ENCODE data around the gene OMA1. TPM values are rescaled to one million over a fixed set of nuclear protein-coding genes. Genes with fewer than 3 reads are reported as not detected.

OMA1 gene
- total RNA-seq, 2 experiments from 2014 or later, result 15.4 to 16.6 TPM

GRCh38 chr1:58447042-58447441 is 99.5 kb downstream of the OMA1 start:
- no peak for DNase-seq
- Mint-ChIP-seq H3K4me3 (no peak overlapping the region), H3K36me3 (ENCODE audit: low read depth) (peaks cover 2% of the 10 kb centered on the region), H3K4me1 (ENCODE audit: low read depth) (no peaks in the 10 kb centered on the region), H3K27ac (no peak overlapping the region), H3K9me3 (no peaks in the 10 kb centered on the region), H3K27me3 (ENCODE audit: low read depth) (no peaks in the 10 kb centered on the region)
- intact Hi-C loops (cut with micrococcal nuclease), result no loop called here
- CTCF ChIA-PET, result no interaction called here

- H3K27ac Mint-ChIP-seq, result no peak overlapping the region
- CTCF ChIA-PET, result no interaction called here
- DNase-seq, result no peak
- H3K4me3 Mint-ChIP-seq, result no peak overlapping the region
- H3K36me3 Mint-ChIP-seq (ENCODE audit: low read depth), result peaks cover 2% of the 10 kb centered on the region
- H3K27me3 Mint-ChIP-seq (ENCODE audit: low read depth), result no peaks in the 10 kb centered on the region
- H3K4me1 Mint-ChIP-seq (ENCODE audit: low read depth), result no peaks in the 10 kb centered on the region
- intact Hi-C loops (cut with micrococcal nuclease), result no loop called here
- H3K9me3 Mint-ChIP-seq, result no peaks in the 10 kb centered on the region
Observed at GRCh38 chr1:58446368-58446767, 100.2 kb downstream of the OMA1 start.

- no peaks in the 10 kb centered on the region for H3K27me3 Mint-ChIP-seq (ENCODE audit: low read depth)
- CTCF ChIA-PET, result no interaction called here
- H3K4me3 Mint-ChIP-seq, result no peak overlapping the region
- no peak for DNase-seq
- H3K27ac Mint-ChIP-seq, result no peak overlapping the region
- H3K36me3 Mint-ChIP-seq (ENCODE audit: low read depth), result no peaks in the 10 kb centered on the region
- H3K9me3 Mint-ChIP-seq, result no peaks in the 10 kb centered on the region
- H3K4me1 Mint-ChIP-seq (ENCODE audit: low read depth), result no peaks in the 10 kb centered on the region
- intact Hi-C loops (cut with micrococcal nuclease), result no loop called here
Observed at GRCh38 chr1:58443986-58444868, 102.3 kb downstream of the OMA1 start.

GRCh38 chr1:58442114-58442513 is 104.4 kb downstream of the OMA1 start:
- H3K36me3 Mint-ChIP-seq (ENCODE audit: low read depth), result peaks cover 2% of the 10 kb centered on the region
- CTCF ChIA-PET, result no interaction called here
- H3K4me3 Mint-ChIP-seq, result no peak overlapping the region
- intact Hi-C loops (cut with micrococcal nuclease), result no loop called here
- no peak for DNase-seq
- no peak overlapping the region for H3K27ac Mint-ChIP-seq
- no peaks in the 10 kb centered on the region for H3K4me1 Mint-ChIP-seq (ENCODE audit: low read depth)
- no peaks in the 10 kb centered on the region for H3K27me3 Mint-ChIP-seq (ENCODE audit: low read depth)
- H3K9me3 Mint-ChIP-seq, result no peaks in the 10 kb centered on the region

- Mint-ChIP-seq H3K27ac (no peak overlapping the region), H3K4me1 (ENCODE audit: low read depth) (no peaks in the 10 kb centered on the region), H3K4me3 (no peak overlapping the region), H3K27me3 (ENCODE audit: low read depth) (no peaks in the 10 kb centered on the region), H3K9me3 (no peaks in the 10 kb centered on the region), H3K36me3 (ENCODE audit: low read depth) (peaks cover 2% of the 10 kb centered on the region)
- no peak for DNase-seq
- intact Hi-C loops (cut with micrococcal nuclease), result no loop called here
- CTCF ChIA-PET, result no interaction called here
Observed at GRCh38 chr1:58441699-58442098, 104.8 kb downstream of the OMA1 start.

- DNase-seq, result no peak
- CTCF ChIA-PET, result no interaction called here
- no peaks in the 10 kb centered on the region for H3K9me3 Mint-ChIP-seq
- no peaks in the 10 kb centered on the region for H3K4me1 Mint-ChIP-seq (ENCODE audit: low read depth)
- intact Hi-C loops (cut with micrococcal nuclease), result no loop called here
- H3K27ac Mint-ChIP-seq, result no peak overlapping the region
- no peaks in the 10 kb centered on the region for H3K27me3 Mint-ChIP-seq (ENCODE audit: low read depth)
- H3K36me3 Mint-ChIP-seq (ENCODE audit: low read depth), result peaks cover 2% of the 10 kb centered on the region
- H3K4me3 Mint-ChIP-seq, result no peak overlapping the region
Observed at GRCh38 chr1:58440696-58441095, 105.8 kb downstream of the OMA1 start.

- CTCF ChIA-PET, result no interaction called here
Observed at GRCh38 chr1:58439946-58440345, 106.6 kb downstream of the OMA1 start.

GRCh38 chr1:58438468-58438867 is 108.1 kb downstream of the OMA1 start:
- CTCF ChIA-PET, result no interaction called here
- peaks cover 2% of the 10 kb centered on the region for H3K36me3 Mint-ChIP-seq (ENCODE audit: low read depth)
- no peak overlapping the region for H3K27ac Mint-ChIP-seq
- H3K4me1 Mint-ChIP-seq (ENCODE audit: low read depth), result no peaks in the 10 kb centered on the region
- H3K9me3 Mint-ChIP-seq, result no peaks in the 10 kb centered on the region
- no peaks in the 10 kb centered on the region for H3K27me3 Mint-ChIP-seq (ENCODE audit: low read depth)
- intact Hi-C loops (cut with micrococcal nuclease), result no loop called here
- no peak for DNase-seq
- no peak overlapping the region for H3K4me3 Mint-ChIP-seq

More at GRCh38 chr1:58439946-58440345, 106.6 kb downstream of the OMA1 start:
- Mint-ChIP-seq H3K27ac (no peak overlapping the region), H3K4me1 (ENCODE audit: low read depth) (no peaks in the 10 kb centered on the region), H3K27me3 (ENCODE audit: low read depth) (no peaks in the 10 kb centered on the region), H3K4me3 (no peak overlapping the region), H3K9me3 (no peaks in the 10 kb centered on the region), H3K36me3 (ENCODE audit: low read depth) (peaks cover 2% of the 10 kb centered on the region)
- no peak for DNase-seq
- intact Hi-C loops (cut with micrococcal nuclease), result no loop called here

- intact Hi-C loops (cut with micrococcal nuclease), result no loop called here
- Mint-ChIP-seq H3K4me1 (ENCODE audit: low read depth) (no peaks in the 10 kb centered on the region), H3K4me3 (no peak overlapping the region), H3K27ac (no peak overlapping the region), H3K9me3 (no peaks in the 10 kb centered on the region), H3K36me3 (ENCODE audit: low read depth) (peaks cover 2% of the 10 kb centered on the region), H3K27me3 (ENCODE audit: low read depth) (no peaks in the 10 kb centered on the region)
- CTCF ChIA-PET, result no interaction called here
- no peak for DNase-seq
Observed at GRCh38 chr1:58437623-58438022, 108.9 kb downstream of the OMA1 start.

- H3K4me3 Mint-ChIP-seq, result no peak overlapping the region
- H3K27me3 Mint-ChIP-seq (ENCODE audit: low read depth), result no peaks in the 10 kb centered on the region
- no peaks in the 10 kb centered on the region for H3K4me1 Mint-ChIP-seq (ENCODE audit: low read depth)
- DNase-seq, result no peak
- H3K36me3 Mint-ChIP-seq (ENCODE audit: low read depth), result peaks cover 2% of the 10 kb centered on the region
- H3K9me3 Mint-ChIP-seq, result no peaks in the 10 kb centered on the region
- H3K27ac Mint-ChIP-seq, result no peak overlapping the region
- intact Hi-C loops (cut with micrococcal nuclease), result no loop called here
- CTCF ChIA-PET, result no interaction called here
Observed at GRCh38 chr1:58436615-58437297, 109.8 kb downstream of the OMA1 start.

GRCh38 chr1:58435376-58435775 is 111.2 kb downstream of the OMA1 start:
- no peak overlapping the region for H3K4me3 Mint-ChIP-seq
- no peak for DNase-seq
- H3K9me3 Mint-ChIP-seq, result no peaks in the 10 kb centered on the region
- intact Hi-C loops (cut with micrococcal nuclease), result no loop called here
- H3K27me3 Mint-ChIP-seq (ENCODE audit: low read depth), result no peaks in the 10 kb centered on the region
- H3K27ac Mint-ChIP-seq, result no peak overlapping the region
- CTCF ChIA-PET, result interaction anchor here (1.0 kb wide), 1 partner anchor 185 kb away, joined by 3 read pairs; no protein-coding TSS in a partner anchor
- peaks cover 5% of the 10 kb centered on the region for H3K36me3 Mint-ChIP-seq (ENCODE audit: low read depth)
- H3K4me1 Mint-ChIP-seq (ENCODE audit: low read depth), result no peaks in the 10 kb centered on the region

GRCh38 chr1:58434607-58435006 is 111.9 kb downstream of the OMA1 start:
- intact Hi-C loops (cut with micrococcal nuclease), result no loop called here
- H3K27me3 Mint-ChIP-seq (ENCODE audit: low read depth), result no peaks in the 10 kb centered on the region

GRCh38 chr1:58434181-58434580 is 112.3 kb downstream of the OMA1 start:
- Mint-ChIP-seq H3K9me3 (no peaks in the 10 kb centered on the region), H3K27ac (no peak overlapping the region), H3K4me1 (ENCODE audit: low read depth) (no peaks in the 10 kb centered on the region), H3K27me3 (ENCODE audit: low read depth) (no peaks in the 10 kb centered on the region), H3K36me3 (ENCODE audit: low read depth) (peaks cover 9% of the 10 kb centered on the region), H3K4me3 (no peak overlapping the region)
- CTCF ChIA-PET, result interaction anchor here (0.6 kb wide), 2 partner anchors 126 to 240 kb away, joined by 3 to 4 read pairs; no protein-coding TSS in a partner anchor
- DNase-seq, result no peak
- intact Hi-C loops (cut with micrococcal nuclease), result no loop called here

More at GRCh38 chr1:58434607-58435006, 111.9 kb downstream of the OMA1 start:
- no peak overlapping the region for H3K4me3 Mint-ChIP-seq
- no peak overlapping the region for H3K27ac Mint-ChIP-seq
- no peaks in the 10 kb centered on the region for H3K4me1 Mint-ChIP-seq (ENCODE audit: low read depth)
- H3K9me3 Mint-ChIP-seq, result no peaks in the 10 kb centered on the region
- DNase-seq, result no peak
- CTCF ChIA-PET, result interaction anchor here (0.6 kb wide), 2 partner anchors 126 to 240 kb away, joined by 3 to 4 read pairs; no protein-coding TSS in a partner anchor
- peaks cover 7% of the 10 kb centered on the region for H3K36me3 Mint-ChIP-seq (ENCODE audit: low read depth)

Measured in activated naive CD4-positive, alpha-beta T cell treated with anti-CD3 and anti-CD28 coated beads for 36 hours (primary cell).